ENCODE data around the gene TEX22. TPM values are rescaled to one million over a fixed set of nuclear protein-coding genes. Genes with fewer than 3 reads are reported as not detected.

Gene TEX22
- total and polyA plus RNA-seq, 2 donors (not counting 1 experiment from before 2014, with no cell fraction given), result 1.7 to 7.0 TPM

GRCh38 chr14:105392131-105393090 lies 5.9 kb upstream of the TEX22 start:
- TF ChIP-seq EZH2 (IDR thresholded peaks at IDR 0.05; ENCODE audit: borderline replicate concordance, insufficient read depth, low read depth, low read length, poor library complexity, severe bottlenecking) (no peak), CTCF (IDR thresholded peaks at IDR 0.05) (no peak)
- Histone ChIP-seq H3K9ac (ENCODE audit: low read length) (no peak overlapping the region), H3K9me3 (ENCODE audit: control extremely low read depth in 1 of 3, control insufficient read depth in 2 of 3, insufficient read depth in 1 of 3, low read length in 2 of 3) (no peaks in the 10 kb centered on the region), H3K4me1 (ENCODE audit: control insufficient read depth in 2 of 2, insufficient read depth in 2 of 2, low read length in 2 of 2) (peaks cover 10 to 19% of the 10 kb centered on the region in 2 donors), H3K4me2 (replicated peaks; ENCODE audit: low read depth, low read length, poor library complexity, severe bottlenecking) (no peak overlapping the region), H3K27ac (ENCODE audit: low read length in 2 of 2) (no peak overlapping the region), H2AFZ (ENCODE audit: insufficient read depth, low read depth, low read length, poor library complexity, severe bottlenecking) (no peak overlapping the region), H3K4me3 (ENCODE audit: control extremely low read depth in 1 of 5, extremely low read depth in 1 of 5, insufficient read depth in 1 of 5, low read depth in 2 of 5, low read length in 4 of 5) (no peak overlapping the region), H3K36me3 (replicated peaks in 1 of 2; ENCODE audit: control extremely low read depth in 1 of 2, control insufficient read depth in 1 of 2, extremely low read depth in 1 of 2, insufficient read depth in 2 of 2, low read length in 1 of 2) (no peaks in the 10 kb centered on the region), H3K27me3 (replicated peaks in 1 of 4; ENCODE audit: control extremely low read depth in 1 of 4, control insufficient read depth in 3 of 4, insufficient read depth in 4 of 4, low read length in 3 of 4) (no peaks in the 10 kb centered on the region), H3K79me2 (ENCODE audit: control insufficient read depth, insufficient read depth, low read length) (no peaks in the 10 kb centered on the region), H4K20me1 (ENCODE audit: control insufficient read depth, insufficient read depth, low read length, poor library complexity, severe bottlenecking) (no peaks in the 10 kb centered on the region)
- CTCF ChIA-PET, result no interaction called here
- Mint-ChIP-seq H3K27me3 (no peaks in the 10 kb centered on the region), H3K4me1 (peaks cover 14% of the 10 kb centered on the region), H3K9me3 (ENCODE audit: insufficient read depth) (no peaks in the 10 kb centered on the region), H3K4me3 (no peak overlapping the region), H3K27ac (no peak overlapping the region)
- ATAC-seq (ENCODE audit: low read depth) (no peak), DNase-seq (no peak)
- POLR2A ChIA-PET, result no interaction called here
- intact Hi-C loops (cut with micrococcal nuclease), result no loop called here
- 97% methylated on average over 39 of the region's 40 CpGs for WGBS (ENCODE audit: insufficient coverage)

- Histone ChIP-seq H4K20me1 (ENCODE audit: control insufficient read depth, insufficient read depth, low read length, poor library complexity, severe bottlenecking) (no peaks in the 10 kb centered on the region), H3K9me3 (ENCODE audit: control extremely low read depth in 1 of 3, control insufficient read depth in 2 of 3, insufficient read depth in 1 of 3, low read length in 2 of 3) (no peaks in the 10 kb centered on the region), H2AFZ (ENCODE audit: insufficient read depth, low read depth, low read length, poor library complexity, severe bottlenecking) (no peak overlapping the region), H3K27ac (ENCODE audit: low read length in 2 of 2) (no peak overlapping the region), H3K4me3 (ENCODE audit: control extremely low read depth in 1 of 5, extremely low read depth in 1 of 5, insufficient read depth in 1 of 5, low read depth in 2 of 5, low read length in 4 of 5) (no peak overlapping the region), H3K9ac (ENCODE audit: low read length) (no peak overlapping the region), H3K79me2 (ENCODE audit: control insufficient read depth, insufficient read depth, low read length) (peaks cover 4% of the 10 kb centered on the region), H3K4me1 (ENCODE audit: control insufficient read depth in 2 of 2, insufficient read depth in 2 of 2, low read length in 2 of 2) (peaks cover 15 to 25% of the 10 kb centered on the region in 2 donors), H3K4me2 (replicated peaks; ENCODE audit: low read depth, low read length, poor library complexity, severe bottlenecking) (no peak overlapping the region), H3K27me3 (replicated peaks in 1 of 4; ENCODE audit: control extremely low read depth in 1 of 4, control insufficient read depth in 3 of 4, insufficient read depth in 4 of 4, low read length in 3 of 4) (no peaks in the 10 kb centered on the region), H3K36me3 (replicated peaks in 1 of 2; ENCODE audit: control extremely low read depth in 1 of 2, control insufficient read depth in 1 of 2, extremely low read depth in 1 of 2, insufficient read depth in 2 of 2, low read length in 1 of 2) (no peaks in the 10 kb centered on the region)
- WGBS (ENCODE audit: insufficient coverage), result 94% methylated on average over 14 of the region's 14 CpGs
- ATAC-seq (ENCODE audit: low read depth) (no peak), DNase-seq (no peak)
- H3K9me3 Mint-ChIP-seq (ENCODE audit: insufficient read depth), result no peaks in the 10 kb centered on the region
- TF ChIP-seq CTCF (IDR thresholded peaks at IDR 0.05) (no peak), EZH2 (IDR thresholded peaks at IDR 0.05; ENCODE audit: borderline replicate concordance, insufficient read depth, low read depth, low read length, poor library complexity, severe bottlenecking) (no peak)
- no peak overlapping the region for H3K27ac Mint-ChIP-seq
- peaks cover 19% of the 10 kb centered on the region for H3K4me1 Mint-ChIP-seq
- POLR2A ChIA-PET, result interaction anchor here (0.7 kb wide), 1 partner anchor 640 kb away, joined by 6 read pairs; the partner anchor contains the start of gene SIVA1
- H3K4me3 Mint-ChIP-seq, result no peak overlapping the region
- intact Hi-C loops (cut with micrococcal nuclease), result no loop called here
- CTCF ChIA-PET, result no interaction called here
- no peaks in the 10 kb centered on the region for H3K27me3 Mint-ChIP-seq
Observed at GRCh38 chr14:105393151-105393550, 5.2 kb upstream of the TEX22 start.
